HG03469 (cell line): ENCODE measurements around the gene ABCC8.

Source experiments
- ATAC-seq: cut with Tn5 transposase; IDR thresholded peaks from one replicate; pipeline ENCODE4 v1.9.1; 2021; ENCODE audit warnings: mild to moderate bottlenecking, moderate library complexity, moderate number of reproducible peaks; ENCODE audit not compliant: unreplicated experiment

The ABCC8 gene

DNA sequence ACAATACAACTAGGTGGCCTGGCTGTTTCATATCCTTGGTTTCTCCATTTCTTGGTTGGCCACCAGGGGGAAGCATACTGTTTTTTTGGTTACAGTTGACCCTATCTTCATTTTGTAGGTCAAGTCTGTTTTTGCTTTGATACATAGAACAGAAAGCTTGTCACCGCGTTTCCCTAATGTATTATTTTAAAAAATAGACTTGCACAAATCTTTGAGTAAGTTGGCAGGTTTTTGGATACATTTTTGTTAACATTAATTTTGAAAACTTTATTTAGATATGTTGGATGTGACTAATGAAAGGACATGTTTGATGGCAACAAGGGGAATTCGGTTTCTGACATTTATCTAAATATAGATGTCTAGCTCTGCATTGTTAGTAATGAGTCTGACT lies 122.0 kb downstream of the ABCC8 start:
- peak; percentile 33 for ATAC-seq

DNA sequence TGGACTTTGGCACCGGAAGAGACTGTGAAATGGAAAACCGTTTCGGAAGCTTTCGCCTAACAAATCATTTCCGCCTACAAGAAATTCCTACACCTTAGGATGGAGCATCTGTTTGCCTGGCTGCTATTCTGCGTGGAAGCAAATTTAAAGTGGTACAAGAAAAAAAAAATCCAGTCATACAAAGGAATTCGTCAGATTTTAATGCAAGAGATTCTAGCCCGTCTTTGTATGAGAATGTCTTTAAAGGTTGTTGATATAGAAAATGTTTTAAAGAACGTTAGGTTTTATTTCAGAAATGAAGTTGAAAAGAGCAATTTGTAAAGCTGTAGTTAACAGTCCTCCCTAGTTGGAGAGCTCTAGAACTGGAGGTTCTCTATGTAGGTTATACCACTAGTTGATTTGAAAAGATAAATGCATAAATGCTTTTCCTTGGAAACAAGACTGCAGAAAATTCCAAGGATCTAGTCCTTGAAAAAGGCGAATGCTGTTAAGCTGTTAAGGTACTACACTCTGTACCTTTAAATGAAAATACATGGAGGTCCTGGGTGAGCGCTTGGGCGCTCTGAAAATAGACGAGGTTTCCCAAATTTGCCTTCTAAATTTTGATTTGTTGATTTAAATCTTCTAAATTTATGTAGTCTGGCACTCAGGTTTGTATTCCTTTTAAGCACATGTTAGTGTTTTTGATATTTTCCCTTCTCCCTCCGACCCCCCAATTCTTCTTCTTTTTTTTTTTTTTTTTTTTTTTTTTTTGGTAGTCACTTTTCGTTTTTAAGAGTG lies 122.6 kb downstream of the ABCC8 start:
- no peak for ATAC-seq

GRCh38 chr11:17352950-17353820 lies 123.5 kb downstream of the ABCC8 start:
- ATAC-seq: no peak

DNA sequence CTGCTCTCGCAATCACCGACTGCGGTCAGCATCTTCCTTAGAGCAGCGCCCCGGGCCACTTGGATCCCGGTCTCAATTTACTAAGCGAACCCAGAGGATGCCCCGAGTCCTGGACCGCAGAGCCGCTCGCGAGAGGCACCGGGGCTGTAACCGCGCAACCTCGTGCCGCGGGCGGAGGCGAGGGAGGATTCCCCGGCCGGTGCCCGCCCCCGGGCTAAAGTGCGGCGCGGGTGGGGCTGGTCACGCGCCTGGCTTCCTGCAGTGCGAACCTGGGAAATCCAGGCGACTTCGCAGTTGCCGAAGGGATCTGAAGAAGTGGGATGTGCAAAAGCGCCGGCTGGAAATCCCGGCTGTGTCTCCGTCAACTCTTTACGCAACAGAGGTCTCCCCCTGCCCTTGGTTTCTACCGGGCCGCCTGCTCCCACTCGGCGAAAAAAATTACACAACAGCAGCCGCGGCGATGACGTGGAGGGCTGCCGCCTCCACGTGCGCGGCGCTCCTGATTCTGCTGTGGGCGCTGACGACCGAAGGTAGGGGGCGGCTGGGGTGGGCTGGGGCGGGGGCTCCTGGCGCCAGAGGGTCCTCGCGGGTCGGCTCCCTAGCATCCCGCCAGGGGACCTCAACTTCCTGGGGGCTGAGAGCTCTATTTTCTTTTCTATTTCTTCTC lies 125.0 kb downstream of the ABCC8 start, which contains the start of gene NCR3LG1:
Gene NCR3LG1, plus strand, starts transcription at position 291 of the 667 bp plus-strand sequence. Its CDS starts 170 bp downstream, at position 461.
- no peak for ATAC-seq

- ATAC-seq: no peak
Observed at GRCh38 chr11:17351172-17351509, 125.5 kb downstream of the ABCC8 start.

- no peak for ATAC-seq
Observed at GRCh38 chr11:17350455-17351171, 126.0 kb downstream of the ABCC8 start.

- ATAC-seq: no peak
Observed at GRCh38 chr11:17347676-17348075, 129.0 kb downstream of the ABCC8 start.

DNA sequence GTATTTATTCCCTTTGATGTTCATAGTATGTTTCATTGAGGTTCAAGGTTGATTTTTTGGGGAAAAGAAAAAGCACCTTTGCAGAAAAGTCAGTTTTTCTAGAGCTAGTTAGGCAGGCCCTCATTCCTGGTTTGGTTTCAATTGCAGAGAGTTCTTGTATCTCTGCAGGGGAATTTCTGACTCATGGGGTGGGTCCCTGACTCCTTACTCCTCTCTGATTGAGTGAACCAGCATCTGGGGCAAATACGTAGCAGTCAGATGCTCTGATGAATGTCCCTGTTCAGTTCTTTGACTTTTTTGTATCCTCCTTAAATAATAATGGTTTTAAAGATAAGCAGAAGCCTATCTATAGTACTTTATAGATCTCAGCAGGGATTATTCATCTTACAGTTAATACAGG lies 132.7 kb downstream of the ABCC8 start:
- no peak for ATAC-seq

GRCh38 chr11:17343257-17343656 lies 133.4 kb downstream of the ABCC8 start:
- ATAC-seq: no peak
